A673 (cell line): ENCODE data around the gene FAM168B. TPM values are rescaled to one million over a fixed set of nuclear protein-coding genes. Genes with fewer than 3 reads are reported as not detected.

ENCODE experiments used
- BruUV-seq: library from RNA; stranded (reverse); fragments of 400-500 nt; replicated peaks from 2 replicates; lab custom pipeline; 2021; lab: Mats Ljungman, UMichigan
- CTCF ChIA-PET: fragments of 300-600 bp; sonication (Branson Sonifier 250); formaldehyde crosslinking; loops from one replicate; lab custom pipeline; 2022; ENCODE audit warnings: antibody characterized with exemption; lab: Charles Lee
- POLR2A ChIA-PET: fragments of 300-600 bp; sonication (Branson Sonifier 250); formaldehyde crosslinking; loops from one replicate; lab custom pipeline; 2022; ENCODE audit warnings: antibody characterized with exemption; ENCODE audit not compliant: low non-redundant PET; lab: Charles Lee
- DNase-seq: peaks from one replicate; pipeline ENCODE4 v3.0.0-alpha.2; 2015; ENCODE audit warnings: low spot score
- H3K27ac ChIP-seq: fragments of 200-600 bp; sonication (generic); 2 replicates; pipeline ENCODE4 v1.5.1; 2016; ENCODE audit warnings: mixed run types, low read depth, mild to moderate bottlenecking, mixed read lengths, antibody characterized with exemption, low read length; ENCODE audit not compliant: poor library complexity, severe bottlenecking
- H3K27me3 ChIP-seq: fragments of 200-600 bp; sonication (generic); replicated peaks from 2 replicates; pipeline ENCODE4 v1.6.1; 2017; ENCODE audit warnings: mixed run types, low read depth, mild to moderate bottlenecking, mixed read lengths, antibody characterized with exemption, low read length; ENCODE audit not compliant: insufficient read depth, poor library complexity
- H3K36me3 ChIP-seq: fragments of 200-600 bp; sonication (generic); 2 replicates; pipeline ENCODE4 v1.6.1; 2016; ENCODE audit warnings: mixed run types, mild to moderate bottlenecking, mixed read lengths, antibody characterized with exemption, low read length; ENCODE audit not compliant: insufficient read depth, poor library complexity, severe bottlenecking
- H3K4me1 ChIP-seq: fragments of 200-600 bp; sonication (generic); 2 replicates; pipeline ENCODE4 v1.6.1; 2017; ENCODE audit warnings: mixed run types, mild to moderate bottlenecking, mixed read lengths, antibody characterized with exemption, low read length; ENCODE audit not compliant: insufficient read depth, poor library complexity, severe bottlenecking
- H3K4me3 ChIP-seq: fragments of 200-600 bp; sonication (generic); 2 replicates; pipeline ENCODE4 v1.5.1; 2016; ENCODE audit warnings: low read depth, mixed run types, mild to moderate bottlenecking, mixed read lengths, low read length; ENCODE audit not compliant: poor library complexity, severe bottlenecking
- H3K9me3 ChIP-seq: fragments of 200-600 bp; sonication (generic); 2 replicates; pipeline ENCODE4 v1.6.1; 2016; ENCODE audit warnings: mixed run types, low read depth, mild to moderate bottlenecking, mixed read lengths, antibody characterized with exemption, low read length; ENCODE audit not compliant: poor library complexity, severe bottlenecking
- CTCF ChIP-seq: fragments of 300-800, 200-600 bp; sonication (generic); conservative IDR thresholded peaks from 2 replicates; pipeline ENCODE4 v1.5.1; 2017; ENCODE audit warnings: low read depth, mild to moderate bottlenecking, antibody characterized with exemption, low read length, moderate library complexity, mixed read lengths
- EZH2 ChIP-seq: fragments of 200-600 bp; sonication (generic); IDR thresholded peaks from 2 replicates; pipeline ENCODE4 v1.6.1; 2017; ENCODE audit warnings: borderline replicate concordance, low read depth, mild to moderate bottlenecking, mixed read lengths, antibody characterized with exemption, low read length; ENCODE audit not compliant: poor library complexity, severe bottlenecking
- intact Hi-C: fragments of 100-400 bp; cut with micrococcal nuclease; formaldehyde crosslinking; loops from one replicate; pipeline ENCODE4 v1.10.0; 2022; ENCODE audit not compliant: unreplicated experiment
- total RNA-seq: library from RNA; stranded (reverse); gene quantifications from 2 replicates; pipeline ENCODE4 v1.2.3, GENCODE V29; 2021

Gene FAM168B
- total RNA-seq, 1 experiment from 2014 or later = 149 TPM

GRCh38 chr2:131058214-131058843, 34.9 kb downstream of the FAM168B start:
- peaks cover 17% of the 10 kb centered on the region for H3K4me1 ChIP-seq
- H3K27me3 ChIP-seq = no peaks in the 10 kb centered on the region
- peaks cover 43% of the 10 kb centered on the region for H3K36me3 ChIP-seq
- no TSS peak for BruUV-seq
- H3K27ac ChIP-seq = no peak overlapping the region
- POLR2A ChIA-PET = no interaction called here
- H3K9me3 ChIP-seq = no peaks in the 10 kb centered on the region
- no peak for DNase-seq
- intact Hi-C loops = no loop called here
- no peak overlapping the region for H3K4me3 ChIP-seq
- TF ChIP-seq CTCF (no peak), EZH2 (no peak)
- CTCF ChIA-PET = no interaction called here

GRCh38 chr2:131056932-131057287, 36.4 kb downstream of the FAM168B start:
- intact Hi-C loops = no loop called here
- ChIA-PET POLR2A (no interaction called here), CTCF (no interaction called here)
- peaks cover 17% of the 10 kb centered on the region for H3K4me1 ChIP-seq
- TF ChIP-seq EZH2 = no peak
- TF ChIP-seq CTCF = no peak
- no TSS peak for BruUV-seq
- H3K27ac ChIP-seq = no peak overlapping the region
- peaks cover 56% of the 10 kb centered on the region for H3K36me3 ChIP-seq
- no peak overlapping the region for H3K4me3 ChIP-seq
- no peaks in the 10 kb centered on the region for H3K27me3 ChIP-seq
- DNase-seq = no peak
- no peaks in the 10 kb centered on the region for H3K9me3 ChIP-seq

- ChIA-PET POLR2A (no interaction called here), CTCF (no interaction called here)
- Histone ChIP-seq H3K9me3 (no peaks in the 10 kb centered on the region), H3K27me3 (no peaks in the 10 kb centered on the region), H3K4me1 (peaks cover 17% of the 10 kb centered on the region), H3K4me3 (no peak overlapping the region), H3K27ac (peak overlapping the region; percentile 40), H3K36me3 (peaks cover 62% of the 10 kb centered on the region)
- TF ChIP-seq CTCF (no peak), EZH2 (no peak)
- BruUV-seq = no TSS peak
- DNase-seq = peak; percentile 9
- intact Hi-C loops = no loop called here
Observed at GRCh38 chr2:131056204-131056931, 36.9 kb downstream of the FAM168B start.
